Fibroblast of villous mesenchyme (primary cell): ENCODE results near the gene ERICH6. TPM values are rescaled to one million over a fixed set of nuclear protein-coding genes. Genes with fewer than 3 reads are reported as not detected.

Source experiments
- DNase-seq: peaks from one replicate; pipeline ENCODE4 v3.0.0-alpha.2; 2010; ENCODE audit warnings: low read depth
- H3K4me3 ChIP-seq: 2 replicates; pipeline ENCODE4 v1.5.1; 2011; ENCODE audit warnings: low read depth, mild to moderate bottlenecking, low read length
- CTCF ChIP-seq: IDR thresholded peaks from 2 replicates; pipeline ENCODE4 v1.5.1; 2012; ENCODE audit warnings: low read depth, mild to moderate bottlenecking, low read length; ENCODE audit not compliant: insufficient read depth
- total RNA-seq: library from RNA; depleted of rRNA; stranded (reverse); fragments of >200 nt; gene quantifications from 2 replicates; pipeline ENCODE4 v1.2.3, GENCODE V29; 2012

The ERICH6 gene
- total RNA-seq, 1 donor = 0.43 TPM

GRCh38 chr3:150741497-150742140 lies 37.9 kb upstream of the ERICH6 start:
- no peak for TF ChIP-seq CTCF
- H3K4me3 ChIP-seq = no peak overlapping the region
- no peak for DNase-seq

- no peak for DNase-seq
- H3K4me3 ChIP-seq = no peak overlapping the region
- TF ChIP-seq CTCF = no peak
Measured at GRCh38 chr3:150740733-150741496, 37.2 kb upstream of the ERICH6 start.

GRCh38 chr3:150739877-150740645 lies 36.3 kb upstream of the ERICH6 start:
- no peak overlapping the region for H3K4me3 ChIP-seq
- no peak for TF ChIP-seq CTCF
- no peak for DNase-seq

GRCh38 chr3:150739200-150739863 lies 35.6 kb upstream of the ERICH6 start:
- no peak for TF ChIP-seq CTCF
- no peak for DNase-seq

GRCh38 chr3:150738688-150739087 lies 35.0 kb upstream of the ERICH6 start:
- no peak for TF ChIP-seq CTCF
- no peak overlapping the region for H3K4me3 ChIP-seq
- no peak for DNase-seq

More at GRCh38 chr3:150739200-150739863, 35.6 kb upstream of the ERICH6 start:
- no peak overlapping the region for H3K4me3 ChIP-seq

- H3K4me3 ChIP-seq = no peak overlapping the region
- DNase-seq = peak; percentile 46
- TF ChIP-seq CTCF = no peak
Measured at GRCh38 chr3:150737874-150738679, 34.4 kb upstream of the ERICH6 start.
